Smooth muscle cell (in vitro differentiated cells): ENCODE results near the gene GRID2. TPM values are rescaled to one million over a fixed set of nuclear protein-coding genes. Genes with fewer than 3 reads are reported as not detected.

ENCODE experiments used
- DNase-seq: peaks from one replicate; lab custom pipeline; 2025; ENCODE audit not compliant: unreplicated experiment; lab: John Stamatoyannopoulos, UW
- H2AFZ ChIP-seq: fragments of 200-600 bp; sonication (generic); 2 replicates; pipeline ENCODE4 v1.6.0; 2016; ENCODE audit warnings: antibody characterized with exemption, low read depth, mild to moderate bottlenecking
- H3F3A ChIP-seq: fragments of 200-600 bp; sonication (generic); 2 replicates; pipeline ENCODE4 v1.6.0; 2017; ENCODE audit warnings: antibody characterized with exemption, low read depth
- H3K27ac ChIP-seq: fragments of 200-600 bp; sonication (generic); 2 replicates; pipeline ENCODE4 v1.5.1; 2016; ENCODE audit warnings: low read depth, mild to moderate bottlenecking
- H3K27me3 ChIP-seq: fragments of 200-600 bp; sonication (generic); 2 replicates; pipeline ENCODE4 v1.6.1; 2016; ENCODE audit warnings: low read depth, mild to moderate bottlenecking
- H3K36me3 ChIP-seq: fragments of 200-600 bp; sonication (generic); 2 replicates; pipeline ENCODE4 v1.5.1; 2016; ENCODE audit warnings: low read depth
- H3K4me1 ChIP-seq: fragments of 200-600 bp; sonication (generic); 2 replicates; pipeline ENCODE4 v1.5.1; 2016; ENCODE audit warnings: low read depth
- H3K4me2 ChIP-seq: fragments of 200-600 bp; sonication (generic); 2 replicates; pipeline ENCODE4 v1.6.0; 2016; ENCODE audit warnings: mild to moderate bottlenecking
- H3K4me3 ChIP-seq: fragments of 200-600 bp; sonication (generic); 2 replicates; pipeline ENCODE4 v1.5.1; 2016; ENCODE audit warnings: mild to moderate bottlenecking
- H3K79me2 ChIP-seq: fragments of 200-600 bp; sonication (generic); 2 replicates; pipeline ENCODE4 v1.6.0; 2016; ENCODE audit warnings: low read depth, mild to moderate bottlenecking
- H3K9ac ChIP-seq: fragments of 200-600 bp; sonication (generic); 2 replicates; pipeline ENCODE4 v1.6.0; 2016; ENCODE audit warnings: low read depth
- H3K9me3 ChIP-seq: fragments of 200-600 bp; sonication (generic); replicated peaks from 2 replicates; pipeline ENCODE4 v1.5.1; 2016; ENCODE audit warnings: low read depth
- H4K20me1 ChIP-seq: fragments of 200-600 bp; sonication (generic); 2 replicates; pipeline ENCODE4 v1.6.0; 2016; ENCODE audit warnings: low read depth
- CTCF ChIP-seq: fragments of 200-600 bp; sonication (generic); IDR thresholded peaks from 2 replicates; pipeline ENCODE4 v1.5.1; 2017; ENCODE audit warnings: borderline replicate concordance, mild to moderate bottlenecking, antibody characterized with exemption; ENCODE audit not compliant: insufficient read depth, poor library complexity, severe bottlenecking
- WGBS: methylation state at CpG from one replicate; pipeline ENCODE4 v1.1.7; 2016; ENCODE audit warnings: low lambda C conversion rate; 5-methylcytosine and 5-hydroxymethylcytosine counted together
- polyA plus RNA-seq: library from polyadenylated mRNA; unstranded; fragments of >200 nt; fragmentation: Nextera tagmentation; extraction: Ambion mirVana; gene quantifications from 2 replicates; pipeline ENCODE4 v1.2.1, GENCODE V29; 2016
- total RNA-seq: library from RNA; depleted of rRNA; stranded (reverse); fragments of >200 nt; gene quantifications from 2 replicates; pipeline ENCODE4 v1.2.3, GENCODE V29; 2014

GRID2 gene
- total and polyA plus RNA-seq, 2 experiments from 2014 or later, result 1.2 TPM; not detected in 1

DNA sequence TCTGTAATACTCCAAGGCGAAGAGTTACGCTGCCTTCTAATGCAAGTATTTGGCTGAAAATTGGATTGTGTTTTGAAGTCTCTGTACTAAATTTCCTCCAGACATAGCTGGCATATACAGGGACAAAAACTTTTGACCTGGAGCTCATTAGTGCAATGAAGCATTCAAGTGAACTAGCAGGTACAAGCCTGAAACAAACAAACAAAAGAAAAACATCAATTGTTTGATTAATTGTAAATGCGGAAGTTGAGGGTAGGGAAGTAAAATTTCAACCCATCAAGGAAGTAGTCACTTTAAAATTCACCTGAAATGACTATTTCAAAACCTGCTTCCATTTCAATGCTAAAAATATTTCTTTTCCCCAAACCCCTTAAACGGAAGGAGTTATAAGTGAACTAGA is 1008.5 kb downstream of the GRID2 start:
- Histone ChIP-seq H3K27me3 (no peaks in the 10 kb centered on the region), H3K4me3 (no peak overlapping the region), H3K27ac (no peak overlapping the region), H2AFZ (no peak overlapping the region), H3K4me1 (no peaks in the 10 kb centered on the region), H4K20me1 (no peaks in the 10 kb centered on the region), H3K9me3 (no peaks in the 10 kb centered on the region), H3K79me2 (no peaks in the 10 kb centered on the region), H3K36me3 (no peaks in the 10 kb centered on the region), H3K4me2 (no peak overlapping the region), H3F3A (no peaks in the 10 kb centered on the region), H3K9ac (no peak overlapping the region)
- DNase-seq, result no peak
- 91% methylated on average over 4 of the region's 4 CpGs for WGBS
- TF ChIP-seq CTCF, result no peak

GRCh38 chr4:93313197-93313596 is 1009.4 kb downstream of the GRID2 start:
- Histone ChIP-seq H3K36me3 (no peaks in the 10 kb centered on the region), H3K4me1 (no peaks in the 10 kb centered on the region), H3K27ac (no peak overlapping the region), H3K4me2 (no peak overlapping the region), H3K9me3 (no peaks in the 10 kb centered on the region), H4K20me1 (no peaks in the 10 kb centered on the region), H3K4me3 (no peak overlapping the region), H3F3A (no peaks in the 10 kb centered on the region), H3K27me3 (no peaks in the 10 kb centered on the region), H3K9ac (no peak overlapping the region), H2AFZ (no peak overlapping the region), H3K79me2 (no peaks in the 10 kb centered on the region)
- no peak for DNase-seq
- TF ChIP-seq CTCF, result no peak

GRCh38 chr4:93317057-93317456 is 1013.3 kb downstream of the GRID2 start:
- H3F3A ChIP-seq, result no peaks in the 10 kb centered on the region
- no peak overlapping the region for H3K9ac ChIP-seq
- no peaks in the 10 kb centered on the region for H3K79me2 ChIP-seq
- H3K27me3 ChIP-seq, result no peaks in the 10 kb centered on the region
- WGBS, result 69% methylated on average over 4 of the region's 4 CpGs
- no peak overlapping the region for H3K27ac ChIP-seq
- no peak overlapping the region for H3K4me3 ChIP-seq
- no peak for TF ChIP-seq CTCF
- H3K4me2 ChIP-seq, result no peak overlapping the region
- no peaks in the 10 kb centered on the region for H4K20me1 ChIP-seq
- no peak overlapping the region for H2AFZ ChIP-seq
- no peak for DNase-seq
- H3K4me1 ChIP-seq, result no peaks in the 10 kb centered on the region
- H3K36me3 ChIP-seq, result no peaks in the 10 kb centered on the region
- no peaks in the 10 kb centered on the region for H3K9me3 ChIP-seq

DNA sequence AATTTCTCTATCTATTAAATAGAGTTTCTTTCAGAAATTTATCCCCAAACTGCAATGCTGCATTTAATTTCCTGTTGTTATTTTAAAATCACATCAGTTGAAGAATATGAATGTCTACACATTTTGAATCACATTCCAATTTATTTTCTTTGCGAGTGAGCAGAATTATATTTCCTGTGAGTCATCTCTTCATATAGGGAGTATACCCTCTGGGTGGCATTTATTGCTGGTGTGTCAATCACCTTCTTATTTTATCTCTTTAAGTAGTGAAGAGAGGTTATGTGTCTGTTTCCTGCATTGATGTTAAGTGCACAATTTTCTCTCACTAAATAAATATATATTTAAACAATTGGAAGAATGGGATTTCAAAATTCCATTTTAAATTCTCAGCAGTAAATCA is 1013.8 kb downstream of the GRID2 start:
- DNase-seq, result no peak
- no peak overlapping the region for H3K27ac ChIP-seq
- H3K36me3 ChIP-seq, result no peaks in the 10 kb centered on the region
- H3K79me2 ChIP-seq, result no peaks in the 10 kb centered on the region
- H3K9me3 ChIP-seq, result no peaks in the 10 kb centered on the region
- no peaks in the 10 kb centered on the region for H3F3A ChIP-seq
- no peak overlapping the region for H3K4me3 ChIP-seq
- 69% methylated on average over 1 of the region's 1 CpG for WGBS
- no peak for TF ChIP-seq CTCF
- no peak overlapping the region for H3K4me2 ChIP-seq
- H3K27me3 ChIP-seq, result no peaks in the 10 kb centered on the region
- no peak overlapping the region for H2AFZ ChIP-seq
- no peaks in the 10 kb centered on the region for H3K4me1 ChIP-seq
- H4K20me1 ChIP-seq, result no peaks in the 10 kb centered on the region
- H3K9ac ChIP-seq, result no peak overlapping the region
